PFSK-1 (cell line): ENCODE measurements around the gene GALNTL6.

Source experiments
- FOXP2 ChIP-seq: optimal IDR thresholded peaks from 2 replicates; pipeline ENCODE3; 2011; ENCODE audit warnings: borderline replicate concordance, control low read depth, inconsistent platforms; ENCODE audit not compliant: insufficient read depth; ENCODE audit errors: extremely low read length, extremely low read depth
- POLR2AphosphoS5 ChIP-seq: IDR thresholded peaks from 2 replicates; pipeline ENCODE4 v1.6.1; 2012; ENCODE audit warnings: low read depth, mild to moderate bottlenecking, control low read depth, low read length, moderate library complexity
- REST ChIP-seq, 2 experiments: IDR thresholded peaks; 2 replicates each; pipeline versions ENCODE4 v1.6.1 to v1.8.0; 2011 to 2012; ENCODE audit warnings: low read depth in 2 of 2, low read length in 2 of 2, control low read depth in 1 of 2, inconsistent platforms in 1 of 2, mild to moderate bottlenecking in 1 of 2, moderate library complexity in 1 of 2; ENCODE audit not compliant: insufficient read depth in 1 of 2
- SIN3A ChIP-seq: IDR thresholded peaks from 2 replicates; pipeline ENCODE4 v1.6.1; 2012; ENCODE audit warnings: mild to moderate bottlenecking, low read length, moderate library complexity, borderline replicate concordance; ENCODE audit not compliant: insufficient read depth
- TAF1 ChIP-seq: IDR thresholded peaks from 2 replicates; pipeline ENCODE4 v1.6.1; 2012; ENCODE audit warnings: low read length, control low read depth, borderline replicate concordance; ENCODE audit not compliant: insufficient read depth

Gene GALNTL6

DNA sequence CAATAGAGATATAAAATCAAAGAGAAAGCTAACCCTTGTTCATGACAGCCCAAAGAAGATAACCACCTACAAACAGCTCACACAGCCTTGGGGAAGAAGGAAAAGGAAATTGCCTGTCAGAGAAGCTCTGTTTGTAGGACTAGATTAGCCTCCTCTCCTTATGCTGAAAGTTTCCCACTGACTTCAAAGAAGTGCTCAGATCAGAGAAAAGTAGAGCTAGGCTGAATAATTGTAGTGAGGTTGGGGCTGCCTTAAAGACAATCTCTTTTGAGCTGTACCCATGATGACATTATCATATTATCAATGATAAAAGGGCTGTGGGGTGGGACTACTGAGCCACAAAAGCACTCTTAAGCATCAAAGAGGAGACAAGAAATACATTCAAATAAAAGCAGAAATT, 1132.4 kb downstream of the GALNTL6 start:
- no peak for TF ChIP-seq TAF1
- TF ChIP-seq FOXP2 = no peak
- no peak for TF ChIP-seq POLR2AphosphoS5
- no peak for TF ChIP-seq REST (IDR thresholded peaks at IDR 0.05; ENCODE audit: insufficient read depth in 1 of 2, low read depth in 2 of 2, low read length in 2 of 2)
- TF ChIP-seq SIN3A = no peak

DNA sequence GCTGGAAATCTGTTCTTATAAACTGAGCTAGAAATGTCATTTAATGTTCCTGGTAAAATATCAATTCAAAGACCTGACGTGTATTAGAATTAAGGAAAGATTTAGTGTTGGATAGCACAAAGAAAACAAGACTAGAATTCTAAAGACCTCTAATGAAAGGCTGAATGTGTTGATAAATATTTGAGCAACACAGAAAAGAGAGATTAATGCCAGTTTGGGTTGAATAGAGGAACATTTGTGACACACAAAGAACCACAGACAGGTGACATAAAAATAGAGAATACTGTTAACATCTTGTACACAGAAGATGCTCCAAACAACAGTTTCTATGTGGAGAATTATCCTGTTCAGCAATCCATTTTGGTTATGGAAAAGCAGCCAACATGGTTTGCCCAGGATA, 1133.3 kb downstream of the GALNTL6 start:
- TF ChIP-seq POLR2AphosphoS5 = no peak

- TF ChIP-seq SIN3A = no peak
- TF ChIP-seq TAF1 = no peak
- no peak for TF ChIP-seq POLR2AphosphoS5
- TF ChIP-seq REST (IDR thresholded peaks at IDR 0.05; ENCODE audit: insufficient read depth in 1 of 2, low read depth in 2 of 2, low read length in 2 of 2) = no peak
- no peak for TF ChIP-seq FOXP2
Observed at GRCh38 chr4:172947594-172947993, 1134.4 kb downstream of the GALNTL6 start.

GRCh38 chr4:172950990-172951389, 1137.8 kb downstream of the GALNTL6 start:
- TF ChIP-seq SIN3A (no peak), POLR2AphosphoS5 (no peak), REST (IDR thresholded peaks at IDR 0.05; ENCODE audit: insufficient read depth in 1 of 2, low read depth in 2 of 2, low read length in 2 of 2) (no peak), TAF1 (no peak)

- no peak for TF ChIP-seq POLR2AphosphoS5
- no peak for TF ChIP-seq TAF1
- TF ChIP-seq SIN3A = no peak
- no peak for TF ChIP-seq FOXP2
- TF ChIP-seq REST (IDR thresholded peaks at IDR 0.05; ENCODE audit: insufficient read depth in 1 of 2, low read depth in 2 of 2, low read length in 2 of 2) = no peak
Observed at GRCh38 chr4:172951679-172952451, 1138.7 kb downstream of the GALNTL6 start.
